GM18870 (cell line): ENCODE measurements around the gene SNX24.
"Not testable (repeated sequence)": the region's sequence is repeated elsewhere in the genome, so short reads cannot be mapped to it uniquely, and the experiment has no call there.

Experiments used
- ATAC-seq: cut with Tn5 transposase; IDR thresholded peaks from one replicate; pipeline ENCODE4 v1.9.1; 2021; ENCODE audit warnings: moderate library complexity; ENCODE audit not compliant: unreplicated experiment

The SNX24 gene, protein sequence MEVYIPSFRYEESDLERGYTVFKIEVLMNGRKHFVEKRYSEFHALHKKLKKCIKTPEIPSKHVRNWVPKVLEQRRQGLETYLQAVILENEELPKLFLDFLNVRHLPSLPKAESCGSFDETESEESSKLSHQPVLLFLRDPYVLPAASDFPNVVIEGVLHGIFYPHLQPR

DNA sequence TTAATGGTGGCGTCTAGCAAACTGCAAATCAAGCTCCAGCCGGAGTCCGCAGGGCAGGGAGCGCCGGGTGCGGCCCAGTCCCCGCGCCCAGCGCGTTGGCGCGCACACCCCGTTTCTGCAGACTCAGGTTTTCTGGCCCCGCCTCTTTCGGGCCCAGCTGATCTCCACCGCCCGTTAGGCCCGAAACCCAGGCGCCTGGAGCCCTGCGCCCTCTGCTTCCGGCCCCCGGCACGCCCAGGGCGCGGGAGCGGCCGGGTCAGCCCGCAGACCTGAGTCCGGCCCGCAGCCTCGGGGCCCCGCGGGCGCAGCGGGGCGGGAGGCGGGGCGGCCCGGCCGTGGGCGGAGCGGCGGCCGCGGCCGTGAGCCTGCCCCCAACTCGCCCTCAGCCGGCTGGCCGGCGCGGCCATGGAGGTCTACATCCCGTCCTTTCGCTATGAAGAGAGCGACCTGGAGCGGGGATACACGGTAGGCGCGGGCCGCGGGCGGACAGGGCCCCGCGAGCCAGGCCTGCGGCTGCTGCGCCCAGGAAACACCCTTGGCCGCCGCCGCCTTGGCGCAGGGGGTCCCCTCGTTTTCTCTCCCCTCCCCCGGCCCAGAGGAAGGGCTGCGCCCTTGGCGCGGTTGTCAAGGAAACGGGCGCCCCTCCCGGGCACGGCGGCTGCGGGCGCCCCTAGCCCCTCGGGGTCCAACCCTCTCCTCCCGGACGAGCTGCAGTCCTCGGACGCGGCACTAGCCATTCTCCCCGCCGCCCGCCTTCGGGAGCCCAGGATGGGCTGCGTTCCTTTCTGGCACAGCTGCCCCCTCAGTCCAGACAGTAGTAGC, at the start of gene SNX24:
SNX24 (plus strand) TSS at position 385 of the 822 bp plus-strand sequence; CDS start at position 406, 21 bp downstream.
- ATAC-seq, result peak; percentile 73

DNA sequence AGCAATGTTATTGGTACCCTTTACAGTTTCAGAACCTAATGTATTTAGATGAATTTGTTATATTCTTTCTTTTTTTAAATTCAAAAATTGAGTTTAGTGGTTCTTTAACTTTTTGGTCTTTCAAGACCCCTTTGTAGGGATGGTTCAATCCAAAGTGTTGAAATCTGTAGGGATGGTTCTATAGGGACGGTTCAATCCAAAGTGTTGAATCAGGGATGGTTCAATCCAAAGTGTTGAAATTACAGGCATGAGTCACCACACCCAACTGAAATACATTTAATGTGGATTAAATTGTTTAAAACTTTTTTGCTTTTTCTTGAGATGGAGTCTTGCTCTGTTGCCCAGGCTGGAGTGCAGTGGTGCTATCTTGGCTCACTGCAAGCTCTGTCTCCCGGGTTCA, 39.9 kb upstream of the SNX24 start:
- no peak for ATAC-seq

DNA sequence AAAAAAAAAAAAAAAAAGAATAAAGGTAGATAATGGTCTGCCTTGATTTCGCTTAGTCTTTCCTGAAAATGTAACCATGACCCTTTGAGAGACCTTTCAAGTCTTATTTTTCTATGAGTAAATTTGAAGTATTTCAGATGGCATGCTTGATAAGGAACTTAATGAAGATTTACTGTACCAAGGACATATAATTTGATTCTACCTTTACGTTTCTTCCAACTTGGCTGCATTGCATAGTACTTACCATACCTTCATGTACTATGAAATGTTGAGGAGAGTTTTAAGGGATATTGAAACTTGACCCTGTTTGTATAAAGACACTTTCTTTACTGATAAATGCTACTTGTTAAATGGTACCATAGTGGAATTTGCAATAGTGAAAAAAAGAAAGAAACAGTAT, 35.0 kb upstream of the SNX24 start:
- ATAC-seq, result no peak

DNA sequence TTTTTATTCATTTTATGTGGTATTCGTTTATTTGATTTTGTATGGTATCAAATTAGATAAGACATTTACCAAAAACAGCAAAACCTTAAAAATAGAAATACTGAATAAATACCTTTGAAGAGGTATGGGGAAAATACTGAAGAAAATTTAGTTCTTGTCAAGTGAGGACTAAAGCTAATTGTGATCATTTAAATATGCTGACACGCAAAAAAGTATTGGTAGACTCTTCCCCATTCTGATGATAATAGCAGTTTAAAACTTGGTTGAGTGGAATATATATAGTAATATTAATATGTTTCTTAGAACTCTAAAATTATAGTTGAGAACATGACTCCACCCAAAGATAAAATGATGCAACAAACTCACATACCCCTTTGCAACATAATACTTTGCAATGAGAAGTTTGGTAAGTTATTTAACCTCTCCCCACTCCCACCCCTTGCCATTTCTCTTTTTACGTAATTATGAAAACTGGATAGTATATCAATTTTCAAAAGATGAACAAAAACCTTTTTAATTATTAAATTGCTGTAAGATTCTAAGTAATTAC, 30.1 kb upstream of the SNX24 start:
- no peak for ATAC-seq

DNA sequence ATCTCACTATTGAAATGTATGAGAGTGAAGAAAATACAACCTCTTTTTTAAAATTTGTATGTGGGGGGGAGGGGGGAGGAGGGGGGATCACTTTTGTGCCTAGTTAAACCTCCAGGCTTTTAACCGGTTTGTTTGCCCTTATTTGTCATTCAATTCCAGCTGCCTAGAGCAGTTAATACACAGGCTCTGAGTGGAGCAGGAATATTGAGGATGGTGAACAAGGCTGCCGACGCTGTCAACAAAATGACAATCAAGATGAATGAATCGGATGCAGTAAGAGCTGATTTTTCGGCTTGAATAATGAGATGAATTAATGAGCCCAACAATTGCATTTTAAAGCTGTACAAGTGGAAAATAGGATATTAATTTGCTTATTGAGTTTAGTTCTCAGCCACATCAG, 28.7 kb upstream of the SNX24 start:
- ATAC-seq, result no peak

DNA sequence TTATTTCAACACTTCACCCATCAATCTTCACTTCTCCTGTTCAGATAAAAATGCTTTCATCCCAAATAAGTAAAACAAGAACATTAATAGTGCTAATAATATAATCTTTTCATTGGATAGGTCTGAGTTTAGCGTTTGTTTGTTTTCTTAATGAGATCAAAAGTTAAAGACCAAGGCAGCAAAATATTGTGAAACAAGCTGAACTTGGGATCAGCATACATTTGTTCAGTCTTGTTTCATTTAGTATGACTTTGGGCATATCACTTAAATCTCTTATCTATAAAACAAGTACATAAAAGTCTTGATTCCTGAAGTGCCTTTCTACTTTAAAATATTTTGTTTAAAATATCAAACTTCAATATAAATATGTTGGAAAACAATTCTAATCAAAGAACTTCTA, 13.4 kb upstream of the SNX24 start:
- ATAC-seq, result no peak

DNA sequence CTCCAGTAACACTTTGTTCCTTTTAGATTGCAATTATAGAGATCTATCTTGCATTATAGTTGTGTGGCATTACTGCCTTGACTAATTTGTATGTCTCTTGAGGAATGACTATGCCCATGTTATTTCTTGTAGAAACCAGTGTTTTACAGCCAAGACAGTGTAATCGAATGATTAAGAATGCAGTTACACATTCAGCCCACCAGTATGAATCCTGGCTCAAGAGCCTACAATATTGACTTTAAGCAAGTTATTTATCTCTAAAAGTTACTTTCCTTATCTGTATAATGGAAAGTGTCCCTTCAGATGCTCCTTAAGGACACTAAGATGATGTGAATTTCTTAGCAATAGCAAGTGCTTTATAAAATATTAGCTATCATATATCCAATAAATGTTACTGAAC, 9.7 kb upstream of the SNX24 start:
- no peak for ATAC-seq

DNA sequence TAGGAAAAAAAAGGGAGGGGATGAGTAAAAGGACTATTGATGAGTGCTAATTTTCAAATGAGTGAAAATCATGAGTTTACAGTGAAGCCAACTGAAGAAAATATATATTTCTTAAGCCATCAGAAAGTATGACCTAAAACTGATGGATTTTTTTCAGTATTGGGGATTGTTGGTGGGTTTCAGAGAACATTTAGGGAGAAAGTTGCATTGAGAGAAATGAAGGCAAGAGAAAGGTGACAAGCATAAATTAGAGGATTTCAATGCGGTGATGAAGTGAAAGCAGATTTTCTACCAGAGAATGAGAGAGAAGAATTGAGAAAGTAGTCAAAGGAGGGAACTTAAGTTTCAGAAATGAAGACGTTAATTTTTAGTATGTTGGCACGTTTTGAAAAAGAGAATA, 8.5 kb upstream of the SNX24 start:
- ATAC-seq, result no peak

DNA sequence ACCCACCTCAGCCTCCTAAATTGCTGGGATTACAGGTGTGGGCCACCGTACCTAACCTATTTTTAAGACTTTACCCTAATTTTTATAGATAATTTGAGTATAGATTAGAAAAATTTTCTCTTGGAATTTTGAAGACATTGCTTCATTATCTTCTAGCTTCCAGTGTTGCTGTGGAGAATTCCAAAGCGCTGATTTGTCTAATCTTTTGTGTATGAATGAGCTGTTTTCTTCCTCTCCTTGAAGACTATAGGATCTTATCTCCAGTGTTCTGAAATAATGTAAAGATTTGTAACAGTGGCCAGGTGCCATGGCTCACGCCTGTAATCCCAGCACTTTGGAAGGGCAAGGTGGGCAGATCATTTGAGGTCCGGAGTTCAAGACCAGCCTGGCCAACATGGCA, 5.7 kb upstream of the SNX24 start:
- no peak for ATAC-seq

DNA sequence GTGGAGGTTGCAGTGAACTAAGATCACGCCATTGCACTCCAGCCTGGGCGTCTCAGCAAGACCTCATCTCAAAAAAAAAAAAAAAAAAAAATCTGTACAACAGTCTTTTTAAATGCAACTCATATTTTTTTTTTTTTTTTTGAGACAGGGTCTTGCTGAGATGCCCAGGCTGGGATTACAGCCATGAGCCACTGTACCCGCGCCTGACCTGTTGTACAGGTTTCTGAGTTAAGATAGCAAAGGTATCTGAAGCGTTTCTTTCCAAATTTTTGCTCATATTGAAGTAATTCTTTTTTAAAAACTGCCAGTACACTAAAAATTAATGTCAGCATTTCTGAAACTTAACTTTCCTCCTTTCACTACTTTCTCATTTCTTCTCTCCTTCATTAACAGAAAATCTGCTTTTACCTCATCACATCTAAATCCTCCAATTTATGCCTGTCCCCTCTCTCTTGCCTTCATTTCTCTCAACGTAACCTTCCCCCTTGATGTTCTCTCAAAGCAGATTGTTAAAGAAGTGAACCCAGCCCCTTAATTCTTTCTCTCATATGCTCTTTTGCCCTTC, 3.3 kb upstream of the SNX24 start:
- ATAC-seq, result no peak

DNA sequence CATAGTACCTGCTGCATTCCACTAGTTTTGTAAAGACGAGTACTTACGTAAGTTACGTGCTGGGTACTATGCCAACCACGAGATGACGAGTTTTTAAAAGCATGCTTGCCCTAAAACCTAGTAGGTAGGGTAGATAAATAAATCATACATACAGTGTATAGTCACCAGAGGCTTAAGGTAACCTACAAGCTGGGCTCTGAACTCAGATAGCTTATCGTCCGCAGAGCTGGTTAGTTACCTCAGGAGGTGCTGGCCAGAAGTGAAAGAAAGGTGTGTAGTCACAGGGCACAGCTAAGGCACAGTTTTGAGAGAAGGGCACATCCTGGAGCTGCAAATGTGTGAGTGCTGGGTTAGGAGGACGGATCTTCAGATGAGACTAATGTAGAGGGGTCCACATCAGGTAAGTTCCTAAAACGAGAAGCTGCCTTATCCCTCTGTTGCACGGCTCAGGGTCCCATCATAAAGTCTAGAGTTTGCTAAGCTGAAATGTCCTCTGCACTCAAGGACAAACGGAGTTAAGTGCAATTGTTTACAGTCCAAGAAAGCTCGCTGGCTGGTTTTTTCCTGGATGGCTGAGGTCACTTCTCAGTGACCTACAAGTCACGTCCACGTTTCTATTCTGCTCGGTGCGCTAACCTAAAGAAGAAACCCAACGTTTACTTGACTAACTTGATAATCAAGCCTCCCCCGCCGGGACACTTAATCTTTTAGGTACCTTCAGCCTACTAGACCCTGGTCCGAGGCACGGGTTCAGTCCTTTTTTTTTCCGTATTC, 1.1 kb upstream of the SNX24 start:
- ATAC-seq, result no peak

DNA sequence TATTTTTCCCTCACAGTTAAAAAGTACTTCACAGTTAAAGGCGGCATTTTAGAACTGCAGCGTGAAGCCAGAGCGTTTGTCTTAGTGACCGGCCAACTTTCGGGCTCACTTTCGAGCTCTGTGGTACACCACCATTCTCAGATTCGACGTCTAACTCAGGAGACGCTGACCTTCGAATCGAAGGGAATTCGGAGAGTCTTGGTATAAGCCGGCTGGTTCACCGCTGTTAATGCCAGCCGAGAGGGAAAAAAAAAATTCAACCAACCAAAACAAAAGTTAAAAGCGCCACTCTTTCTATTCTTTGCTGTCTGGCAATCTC, 544 bp upstream of the SNX24 start:
- ATAC-seq, result peak; percentile 51

DNA sequence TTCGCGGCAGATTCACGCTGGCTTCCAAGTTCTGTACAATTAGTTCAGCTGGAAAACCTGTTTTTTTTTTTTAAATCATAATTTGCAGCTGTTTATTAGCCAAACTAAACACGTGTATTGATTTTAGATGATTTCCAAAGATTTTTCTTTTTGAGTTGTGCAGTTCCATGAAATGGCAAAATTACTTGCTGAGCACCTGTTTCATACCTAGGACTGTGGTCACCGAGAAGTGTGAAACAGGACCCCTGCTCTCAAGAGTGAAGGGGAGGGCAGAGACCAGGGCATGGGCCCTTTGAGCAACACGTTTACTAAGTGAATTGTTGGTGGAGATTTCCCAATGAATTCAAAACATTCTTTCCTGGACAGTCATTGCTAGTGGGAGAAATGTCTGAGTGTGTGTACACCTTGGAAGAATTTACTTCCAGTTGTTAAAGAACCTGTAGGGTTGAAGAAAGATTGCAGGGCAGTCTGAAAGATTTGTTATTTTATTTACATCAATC, 688 bp downstream of the SNX24 start:
- ATAC-seq, result no peak

DNA sequence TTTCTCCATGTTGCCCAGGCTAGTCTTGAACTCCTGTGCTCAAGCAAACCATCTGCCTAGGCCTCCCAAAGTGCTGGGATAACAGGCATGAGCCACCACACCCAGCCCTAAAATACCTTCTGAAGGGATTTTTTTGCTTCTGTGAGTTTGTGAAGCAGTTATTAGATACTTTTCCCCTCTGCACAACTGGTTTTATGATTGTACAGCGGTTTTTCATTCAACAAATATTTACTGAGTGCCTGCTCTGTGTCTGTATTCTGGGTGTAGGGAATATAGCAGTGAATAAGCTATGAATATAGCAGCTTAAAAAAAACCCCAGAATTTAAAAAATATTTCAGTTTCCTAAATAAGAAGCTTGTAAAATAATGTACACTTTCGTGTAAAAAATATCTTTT, 2.3 kb downstream of the SNX24 start:
- no peak for ATAC-seq

DNA sequence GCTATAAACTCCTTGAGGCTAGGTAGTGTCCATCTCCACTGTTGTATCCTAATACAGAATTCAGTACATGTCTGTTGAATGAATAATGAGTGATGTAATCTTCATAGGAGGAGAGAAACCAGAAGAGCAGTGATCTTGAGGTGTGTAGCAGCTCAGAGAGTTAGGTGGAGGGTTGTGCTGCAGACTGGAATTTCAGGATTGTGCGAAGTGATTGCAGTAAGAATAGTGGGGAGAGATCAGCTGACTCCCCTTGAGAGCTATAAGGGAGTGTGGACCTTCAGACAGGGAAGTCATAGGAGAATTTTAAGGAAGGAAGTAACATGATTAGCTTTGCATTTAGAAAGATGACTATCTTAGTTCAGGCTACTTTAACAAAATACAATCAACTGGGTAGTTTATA, 4.4 kb downstream of the SNX24 start:
- no peak for ATAC-seq

DNA sequence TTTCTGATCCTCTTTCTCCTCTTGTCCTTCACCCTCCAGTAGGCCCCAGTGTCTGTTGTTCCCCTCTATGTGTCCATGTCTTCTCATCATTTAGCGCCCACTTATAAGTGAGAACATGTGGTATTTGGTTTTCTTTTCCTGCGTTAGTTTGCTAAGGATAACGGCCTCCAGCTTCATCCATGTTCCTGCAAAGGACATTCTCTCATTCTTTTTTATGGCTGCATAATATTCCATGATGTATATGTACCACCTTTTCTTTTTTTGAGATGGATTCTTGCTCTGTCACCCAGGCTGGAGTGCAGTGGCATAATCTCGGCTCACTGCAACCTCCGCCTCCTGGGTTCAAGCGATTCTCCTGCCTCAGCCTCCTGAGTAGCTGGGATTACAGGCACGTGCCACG, 12.1 kb downstream of the SNX24 start:
- ATAC-seq, result not testable (repeated sequence)

DNA sequence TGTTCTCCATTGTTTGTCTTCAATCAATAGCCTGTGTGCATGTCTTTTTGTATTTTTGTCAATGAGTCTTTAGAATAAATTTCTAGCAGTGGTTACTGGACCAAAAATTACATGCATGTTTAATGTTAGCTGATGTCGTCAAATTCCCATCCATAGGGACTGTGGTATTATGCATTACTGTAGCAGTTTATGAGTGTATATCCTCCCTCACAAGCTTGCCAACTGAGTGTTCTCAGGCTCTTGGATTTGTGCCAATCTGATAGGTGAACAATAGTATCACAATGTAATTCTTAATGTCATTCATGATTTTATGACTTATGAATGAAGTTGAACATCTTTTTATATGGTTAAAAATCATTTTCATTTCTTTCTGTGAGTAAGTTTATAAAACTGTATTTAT, 13.0 kb downstream of the SNX24 start:
- no peak for ATAC-seq

DNA sequence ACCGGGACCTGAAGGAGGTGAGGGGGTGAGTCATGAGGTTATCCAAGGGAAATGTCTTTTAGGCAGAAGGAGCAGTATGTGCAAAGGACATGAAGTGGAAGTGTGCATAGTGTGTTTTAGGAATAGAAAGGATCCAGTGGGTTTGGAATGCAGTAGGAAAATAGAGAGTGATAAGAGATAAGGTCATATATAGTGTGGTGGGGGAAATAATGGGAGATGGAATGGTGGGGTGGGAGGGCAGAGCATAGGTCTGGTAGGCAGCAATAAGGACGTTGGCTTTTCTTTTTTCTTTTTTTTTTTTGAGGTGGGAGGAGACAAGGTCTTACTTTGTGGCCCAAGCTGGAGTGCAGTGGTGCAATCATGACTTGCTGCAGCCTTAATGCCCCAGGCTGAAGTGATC, 17.8 kb downstream of the SNX24 start:
- ATAC-seq, result no peak

DNA sequence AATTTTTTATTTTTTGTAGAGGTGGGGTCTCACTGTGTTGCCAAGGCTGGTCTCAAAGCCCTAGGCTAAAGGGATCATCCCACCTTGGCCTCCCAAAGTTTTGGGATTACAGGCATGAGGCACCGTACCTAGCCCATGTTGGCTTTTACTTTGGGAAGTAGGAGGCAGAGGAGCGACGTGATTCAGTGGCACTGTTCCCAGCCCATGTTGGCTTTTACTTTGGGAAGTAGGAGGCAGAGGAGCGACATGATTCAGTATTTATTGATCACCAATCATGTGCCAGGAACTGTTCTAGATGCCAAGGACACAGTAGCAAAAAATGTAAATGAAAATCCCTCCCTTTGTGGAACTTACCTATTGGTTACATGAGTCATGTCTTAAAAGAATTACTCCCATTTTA, 18.3 kb downstream of the SNX24 start:
- no peak for ATAC-seq

DNA sequence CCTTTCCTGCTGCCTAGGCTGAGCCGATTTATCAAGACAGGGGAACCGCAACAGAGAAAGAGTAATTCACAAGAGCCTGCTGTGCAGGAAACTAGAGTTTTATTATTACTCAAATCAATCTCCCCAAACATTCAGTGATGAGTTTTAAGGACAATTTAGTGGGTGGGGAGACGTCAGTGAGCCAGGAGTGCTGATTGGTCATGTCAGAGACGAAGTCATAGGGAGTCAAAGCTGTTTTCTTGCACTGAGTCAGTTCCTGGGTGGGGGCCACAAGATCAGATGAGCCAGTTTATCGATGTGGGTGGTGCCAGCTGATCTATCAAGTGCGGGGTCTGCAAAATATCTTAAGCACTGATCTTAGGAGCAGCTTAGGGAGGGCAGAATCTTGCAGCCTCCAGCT, 19.0 kb downstream of the SNX24 start:
- no peak for ATAC-seq

DNA sequence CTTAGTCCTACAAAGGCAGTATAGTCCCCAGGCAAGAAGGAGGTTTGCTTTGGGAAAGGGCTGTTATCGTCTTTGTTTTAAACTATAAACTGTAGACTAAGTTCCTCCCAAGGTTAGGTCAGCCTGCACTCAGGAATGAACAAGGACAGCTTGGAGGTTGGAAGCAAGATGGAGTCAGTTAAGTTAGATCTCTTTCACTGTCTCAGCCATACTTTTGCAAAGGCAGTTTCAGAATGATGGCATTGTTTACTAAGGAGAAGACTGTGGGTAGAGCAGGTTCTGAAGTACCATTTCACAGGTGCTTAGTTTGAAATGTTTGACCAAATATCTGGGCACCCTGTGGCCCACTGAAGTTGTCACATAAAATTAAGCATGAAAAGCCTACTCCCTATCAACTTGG, 19.4 kb downstream of the SNX24 start:
- ATAC-seq, result no peak
